GM18858 (cell line): ENCODE measurements around the gene CHTOP.
"Not testable (repeated sequence)": the region's sequence is repeated elsewhere in the genome, so short reads cannot be mapped to it uniquely, and the experiment has no call there.

ENCODE experiments used
- ATAC-seq: cut with Tn5 transposase; IDR thresholded peaks from one replicate; pipeline ENCODE4 v1.9.1; 2021; ENCODE audit not compliant: unreplicated experiment

Gene CHTOP

DNA sequence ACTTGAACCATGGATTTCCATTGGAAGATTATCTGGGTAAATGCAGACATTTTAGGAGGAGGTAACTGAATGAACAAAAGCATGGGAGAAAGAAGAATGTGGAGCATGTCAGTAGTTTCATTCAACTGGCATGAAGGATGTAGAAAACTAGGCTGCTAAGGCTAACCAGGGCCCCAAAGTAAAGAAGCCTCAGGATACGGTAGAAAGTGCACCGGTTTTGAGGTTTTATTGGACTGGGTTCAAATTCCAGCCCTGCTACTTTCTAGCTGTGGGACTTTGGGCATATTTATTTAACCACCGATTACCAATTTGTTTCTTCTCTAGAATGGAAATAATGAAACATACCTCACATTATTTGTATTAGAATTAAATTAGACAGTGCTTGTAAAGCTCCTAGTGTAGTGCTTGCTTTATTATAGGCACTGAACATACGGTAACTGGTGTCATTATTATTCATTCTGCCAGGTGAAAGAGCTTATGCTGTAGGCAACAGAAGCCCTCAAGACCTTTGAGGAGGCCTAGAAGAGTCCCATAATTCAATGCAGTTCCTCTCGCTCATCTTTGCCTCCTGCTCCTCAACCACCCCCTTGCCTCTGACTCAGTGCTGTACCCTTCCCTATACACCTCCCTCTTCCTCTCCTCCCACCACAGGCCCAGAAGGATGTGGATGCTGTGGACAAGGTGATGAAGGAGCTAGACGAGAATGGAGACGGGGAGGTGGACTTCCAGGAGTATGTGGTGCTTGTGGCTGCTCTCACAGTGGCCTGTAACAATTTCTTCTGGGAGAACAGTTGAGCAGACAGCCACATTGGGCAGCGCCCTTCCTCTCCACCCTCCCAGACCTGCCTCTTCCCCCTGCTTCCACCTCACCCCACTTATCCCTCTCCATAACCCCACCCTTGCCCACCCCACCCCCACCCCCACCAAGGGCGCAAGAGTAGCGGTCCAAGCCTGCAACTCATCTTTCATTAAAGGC is 2.5 kb upstream of the CHTOP start:
- ATAC-seq: no peak

DNA sequence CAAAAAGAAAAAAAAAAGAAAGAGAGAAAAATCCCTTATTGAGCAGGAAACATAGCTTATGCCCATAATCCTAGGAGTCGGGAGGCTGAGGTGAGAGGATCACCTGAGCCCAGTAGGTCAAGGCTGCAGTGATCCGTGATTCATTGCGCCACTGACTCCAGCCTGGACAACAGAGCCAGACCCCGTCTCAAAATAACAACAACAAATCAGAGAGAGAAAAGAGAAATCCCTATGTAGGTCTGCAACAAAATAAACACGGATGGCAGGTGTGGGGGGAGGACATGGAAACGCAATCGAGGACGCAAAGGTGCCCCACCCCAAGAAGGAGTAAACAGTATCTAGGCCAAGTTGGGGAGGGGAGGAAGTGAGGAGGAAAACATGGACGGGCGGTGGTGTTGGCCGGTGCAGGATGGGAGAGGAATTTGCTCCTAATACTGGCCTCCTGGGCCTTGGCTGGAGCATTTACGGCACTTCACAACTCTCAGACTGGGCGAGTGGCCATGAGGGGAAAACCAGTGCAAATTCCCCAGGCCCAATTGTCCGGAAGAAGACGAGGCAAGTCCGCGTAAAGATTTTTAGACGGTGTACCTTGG is 609 bp upstream of the CHTOP start:
- no peak for ATAC-seq

DNA sequence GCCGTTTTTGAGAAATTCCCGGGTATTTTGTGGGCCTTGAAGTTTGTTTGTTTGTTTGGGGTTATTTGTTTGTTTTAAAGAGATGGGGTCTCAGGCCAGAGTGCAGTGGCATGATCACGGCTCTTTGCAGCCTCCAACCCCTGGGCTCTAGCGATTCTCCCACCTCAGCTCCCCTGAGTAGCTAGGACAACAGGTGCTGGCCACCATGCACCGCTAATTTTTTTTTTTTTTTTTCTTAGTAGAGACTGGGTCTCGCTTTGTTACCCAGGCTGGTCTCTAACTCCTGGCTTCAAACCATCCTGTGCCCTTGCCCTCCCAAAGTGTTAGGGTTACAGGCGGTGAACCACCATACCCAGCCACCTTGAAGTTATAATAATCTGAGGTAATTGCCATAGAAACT is 2.0 kb downstream of the CHTOP start:
- no peak for ATAC-seq

DNA sequence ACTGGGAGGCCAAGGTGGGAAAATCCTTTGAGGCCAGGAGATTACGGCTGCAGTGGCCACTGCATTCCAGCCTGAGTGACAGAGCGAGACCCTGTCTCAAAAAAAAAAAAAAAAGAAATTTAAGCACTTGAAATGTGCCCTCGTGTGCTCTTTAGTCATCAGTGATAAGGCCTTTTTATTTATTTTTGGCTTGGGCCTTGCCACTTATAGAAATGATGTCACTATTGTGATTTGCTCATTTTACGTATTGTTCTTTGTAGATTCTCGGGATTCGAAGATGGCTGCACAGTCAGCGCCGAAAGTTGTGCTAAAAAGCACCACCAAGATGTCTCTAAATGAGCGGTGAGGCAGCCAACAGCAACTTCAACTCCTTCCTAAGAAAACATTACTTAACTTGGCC is 2.4 kb downstream of the CHTOP start:
- ATAC-seq: no peak

GRCh38 chr1:153638261-153638660 is 4.4 kb downstream of the CHTOP start:
- ATAC-seq: no peak

DNA sequence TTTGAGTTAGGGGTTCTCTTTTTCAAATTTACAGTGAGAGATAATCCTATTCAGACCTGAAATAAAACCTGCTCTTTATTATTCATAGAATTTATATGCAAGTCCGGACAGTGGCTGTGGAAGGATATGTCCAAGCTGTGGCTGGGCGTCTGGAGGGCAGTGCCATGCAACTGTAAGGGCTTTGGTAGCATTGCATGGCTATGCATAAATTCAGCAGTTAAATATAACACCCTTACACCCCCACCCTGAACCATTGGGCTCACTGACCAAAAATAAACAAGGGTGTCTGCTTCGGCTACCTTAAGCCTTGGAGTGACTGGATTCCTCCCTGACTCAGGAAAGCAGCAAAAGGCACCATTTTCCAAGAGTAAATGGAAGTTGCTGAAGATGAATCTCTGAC is 5.4 kb downstream of the CHTOP start:
- ATAC-seq: no peak

GRCh38 chr1:153640213-153640612 is 6.3 kb downstream of the CHTOP start:
- not testable (repeated sequence) for ATAC-seq

GRCh38 chr1:153640861-153641260 is 7.0 kb downstream of the CHTOP start:
- ATAC-seq: no peak

GRCh38 chr1:153642161-153642560 is 8.3 kb downstream of the CHTOP start:
- ATAC-seq: no peak

- no peak for ATAC-seq
Measured at GRCh38 chr1:153643100-153643499, 9.2 kb downstream of the CHTOP start.

- no peak for ATAC-seq
Measured at GRCh38 chr1:153643816-153644215, 9.9 kb downstream of the CHTOP start.

GRCh38 chr1:153646672-153647345 is 12.9 kb downstream of the CHTOP start:
- ATAC-seq: no peak

DNA sequence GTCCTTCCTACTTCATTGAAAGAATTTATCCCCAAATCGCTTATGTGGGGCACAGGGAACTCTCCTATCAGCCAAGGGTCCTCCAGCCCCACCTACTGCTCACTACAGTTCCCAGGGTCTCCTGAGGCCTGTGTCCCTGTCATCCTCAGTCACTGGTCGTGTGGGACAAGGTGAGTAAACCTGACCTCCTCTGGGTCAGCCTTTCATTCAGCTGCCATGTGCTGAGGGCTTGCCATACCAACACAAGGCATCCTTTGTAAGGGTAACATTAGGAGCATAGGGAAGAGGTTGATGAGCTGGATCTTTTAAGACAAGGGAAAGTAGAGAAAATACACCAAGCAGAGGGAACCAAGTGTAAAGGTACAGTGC is 13.5 kb downstream of the CHTOP start:
- ATAC-seq: no peak

- ATAC-seq: no peak
Measured at GRCh38 chr1:153648000-153648643, 14.3 kb downstream of the CHTOP start.

DNA sequence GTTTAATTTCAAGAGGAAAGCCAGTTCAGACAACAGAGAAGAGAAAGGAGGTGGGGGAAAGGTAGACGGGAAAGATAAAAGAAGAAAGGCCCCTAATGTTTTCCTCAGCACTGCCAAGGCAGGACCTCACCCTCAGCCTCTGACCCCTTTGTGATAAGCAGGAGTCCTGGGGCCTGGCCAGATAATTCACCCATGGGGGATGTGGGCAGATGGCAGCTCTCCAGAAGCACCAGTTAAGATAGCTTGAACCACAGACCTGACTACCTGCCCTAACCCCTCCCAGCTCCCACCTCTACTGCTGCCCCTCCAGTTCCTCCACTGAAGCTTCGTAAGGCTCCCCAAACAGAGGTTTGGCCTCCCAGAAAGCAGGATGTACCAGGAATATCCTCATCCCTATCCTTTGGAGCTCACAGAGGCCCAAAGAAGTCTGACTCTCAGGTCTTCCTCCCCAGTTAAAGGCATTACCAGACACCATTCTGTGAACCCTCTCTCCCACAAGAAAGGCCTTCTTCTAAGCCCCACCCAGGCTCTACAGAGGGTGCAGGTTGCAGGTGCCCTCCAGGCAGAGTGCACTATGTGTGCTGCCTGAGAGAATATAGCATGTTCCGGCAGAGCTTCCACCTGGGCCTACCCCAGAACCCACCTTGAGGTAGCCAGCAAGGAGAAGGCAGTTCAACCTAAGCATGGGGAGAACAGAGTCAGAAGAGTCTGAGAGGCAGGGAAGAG is 15.4 kb downstream of the CHTOP start:
- no peak for ATAC-seq

- ATAC-seq: no peak
Measured at GRCh38 chr1:153649863-153650235, 16.0 kb downstream of the CHTOP start.

GRCh38 chr1:153651771-153652170 is 17.9 kb downstream of the CHTOP start:
- ATAC-seq: no peak

DNA sequence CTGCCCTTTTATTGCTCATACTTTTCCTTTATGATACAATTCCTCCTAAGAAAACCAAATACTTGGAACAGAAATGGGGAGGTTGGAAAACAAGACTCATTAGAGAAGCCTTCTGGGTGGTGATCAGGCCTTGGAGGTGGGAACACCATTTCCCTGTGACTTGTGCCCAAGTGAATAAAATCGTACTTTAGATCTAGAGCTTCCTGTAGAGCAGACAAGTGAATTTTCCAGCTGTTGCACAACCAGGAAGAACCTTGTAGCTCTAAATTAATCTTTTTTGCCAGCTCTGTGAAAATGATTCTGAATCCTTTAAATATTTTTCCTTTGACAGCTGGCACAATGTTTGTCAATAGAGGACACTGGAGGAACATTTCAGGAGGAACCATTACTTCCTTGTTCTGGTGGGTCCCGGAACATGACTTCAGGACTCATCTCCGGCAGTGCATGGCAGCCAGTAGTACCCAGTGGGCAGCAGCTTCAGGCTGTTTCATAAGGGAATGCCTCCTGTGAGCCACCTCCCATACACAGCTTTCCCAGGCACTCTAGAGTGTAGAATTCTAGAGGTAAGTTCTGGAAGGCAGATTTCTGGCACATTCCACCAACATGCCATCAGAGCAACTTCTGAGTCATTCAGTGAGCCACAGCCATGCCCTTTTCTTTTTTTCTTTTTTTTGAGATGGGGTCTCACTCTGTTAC is 19.1 kb downstream of the CHTOP start:
- ATAC-seq: no peak

GRCh38 chr1:153655333-153655732 is 21.5 kb downstream of the CHTOP start:
- ATAC-seq: no peak
